CD4-positive, alpha-beta T cell treated with Interleukin-6 at 100 ng/mL for 8 hours (primary cell): ENCODE data around the gene RANGAP1.

Experiments
- DNase-seq: peaks from one replicate; pipeline ENCODE4 v3.0.0-alpha.2; 2020; ENCODE audit warnings: mixed read lengths, low spot score

RANGAP1 gene

GRCh38 chr22:41257696-41258095 is 28.3 kb downstream of the RANGAP1 start:
- DNase-seq, result no peak

DNA sequence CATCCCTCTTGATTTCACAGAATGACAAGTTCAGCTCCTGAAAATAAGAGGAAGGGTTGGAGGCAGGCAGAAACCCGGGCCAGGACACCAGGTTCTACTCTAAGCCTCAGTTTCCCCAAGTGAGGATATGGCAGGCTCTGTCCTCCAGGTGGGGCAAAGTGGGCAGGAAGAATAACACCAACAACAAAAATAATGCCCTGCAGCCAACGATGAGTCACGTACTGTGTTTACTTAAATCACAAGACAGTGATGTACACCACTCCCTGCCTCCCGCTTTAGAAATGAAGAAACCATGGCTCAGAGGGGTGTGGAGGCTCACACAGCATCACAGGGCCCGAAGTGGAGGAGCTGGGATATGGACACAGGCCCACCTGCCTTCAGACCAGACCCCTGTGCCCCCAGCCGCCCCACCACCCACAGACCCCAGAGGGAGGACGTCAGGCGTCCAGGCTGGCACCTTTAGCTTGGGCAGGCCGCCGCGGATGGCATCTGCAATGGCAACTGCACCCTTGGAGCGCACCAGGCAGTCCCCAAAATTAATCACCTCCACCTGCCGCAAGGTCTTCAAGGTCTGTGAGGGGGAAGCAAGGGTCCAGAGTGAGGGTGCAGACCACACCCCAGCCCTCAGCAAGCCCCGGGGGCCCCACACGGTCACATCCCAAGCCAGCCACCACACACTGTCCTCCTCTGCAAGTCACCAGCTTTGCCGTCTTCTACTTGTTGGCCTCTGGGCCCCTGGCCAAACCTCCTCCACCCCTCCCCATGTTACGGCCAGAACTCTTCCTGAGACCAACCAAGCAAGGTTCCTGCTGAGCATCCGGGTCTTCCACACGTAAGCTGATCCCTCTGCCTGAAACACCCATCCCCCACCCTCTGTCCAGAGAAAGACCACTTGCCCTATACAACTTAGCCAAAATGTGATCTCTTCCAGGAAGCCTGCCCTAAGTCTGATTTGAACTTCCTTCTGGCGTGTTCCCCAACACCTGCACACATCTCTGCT is 29.4 kb downstream of the RANGAP1 start:
- no peak for DNase-seq

GRCh38 chr22:41254230-41254629 is 31.8 kb downstream of the RANGAP1 start:
- no peak for DNase-seq

DNA sequence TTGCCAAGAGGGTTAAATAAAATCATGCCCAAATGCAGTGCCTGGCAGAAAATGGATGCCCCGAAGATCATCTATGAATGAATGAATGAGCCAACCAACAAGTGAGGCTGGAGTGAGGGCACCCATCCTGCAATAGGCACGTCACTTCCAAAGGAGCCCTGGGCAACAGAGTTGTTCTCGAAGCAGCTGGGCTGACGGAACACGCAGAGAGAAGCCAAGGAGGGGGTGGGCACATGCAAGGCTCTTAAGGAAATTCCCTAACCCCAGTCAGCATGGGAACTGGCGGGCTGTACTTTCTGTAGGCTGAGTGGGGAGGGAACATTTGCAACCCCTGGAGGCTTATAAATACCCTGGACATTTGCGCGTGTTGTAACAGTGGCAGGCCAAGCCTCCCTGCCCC is 33.6 kb downstream of the RANGAP1 start:
- DNase-seq, result no peak

DNA sequence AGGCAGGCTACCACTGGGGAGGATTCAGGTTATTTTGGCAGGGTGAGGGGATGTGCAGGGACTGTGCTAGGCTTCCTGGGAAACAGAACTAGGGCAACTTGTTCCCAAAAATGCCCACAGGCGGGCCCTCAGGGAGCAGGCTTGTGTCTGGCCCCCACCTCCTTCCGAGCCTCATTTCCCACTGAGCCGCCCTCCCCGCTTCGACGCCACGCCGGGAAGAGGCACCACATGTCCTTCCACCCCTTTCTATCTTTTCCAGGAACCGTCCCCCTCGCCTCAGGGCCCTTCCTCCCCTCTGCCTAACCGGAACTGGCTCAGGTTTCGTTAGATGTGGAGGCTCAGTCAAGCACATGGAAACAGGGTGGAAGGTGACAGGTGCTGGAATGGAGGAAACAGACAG is 35.9 kb downstream of the RANGAP1 start:
- no peak for DNase-seq

DNA sequence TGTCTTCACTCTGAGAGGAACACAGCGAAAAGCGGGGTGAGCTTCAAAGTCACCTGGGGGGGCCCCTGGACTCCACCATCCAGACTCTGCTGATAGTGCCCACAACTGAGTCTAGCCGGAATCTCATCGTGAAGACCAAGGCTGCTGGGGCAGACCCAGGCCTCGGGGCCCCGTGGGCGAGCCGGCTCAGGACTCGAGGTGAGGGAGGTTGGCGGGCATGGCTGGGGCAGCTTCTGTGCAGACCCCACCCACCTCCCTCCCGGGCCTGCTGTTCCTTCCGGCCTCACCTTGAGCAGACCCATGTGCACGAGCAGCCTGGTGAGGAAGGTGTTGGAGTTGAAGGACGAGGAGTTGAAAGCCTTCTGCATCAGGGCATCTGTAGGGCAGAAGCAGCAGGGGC is 36.5 kb downstream of the RANGAP1 start:
- no peak for DNase-seq

GRCh38 chr22:41248758-41249157 is 37.2 kb downstream of the RANGAP1 start:
- DNase-seq, result no peak

DNA sequence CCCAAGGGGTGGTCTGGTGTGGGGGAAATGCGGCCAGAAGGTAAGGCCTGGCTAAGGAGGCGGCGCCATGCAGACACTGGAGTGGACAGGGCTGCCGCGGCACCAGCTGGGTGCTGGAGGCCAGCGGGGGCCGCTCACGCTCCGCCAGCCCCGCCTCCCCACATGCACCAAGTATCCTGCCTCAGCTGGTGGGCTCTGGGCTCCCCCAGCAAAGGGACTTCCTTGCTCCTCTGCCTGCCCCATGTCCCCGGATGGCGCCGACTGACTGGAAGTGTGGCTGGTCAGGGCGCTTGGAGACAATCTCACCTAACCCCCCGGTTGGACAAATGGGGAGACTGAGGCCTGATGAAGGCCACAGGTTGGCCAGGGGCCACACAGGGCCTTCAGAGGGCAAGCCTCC is 37.7 kb downstream of the RANGAP1 start:
- no peak for DNase-seq

DNA sequence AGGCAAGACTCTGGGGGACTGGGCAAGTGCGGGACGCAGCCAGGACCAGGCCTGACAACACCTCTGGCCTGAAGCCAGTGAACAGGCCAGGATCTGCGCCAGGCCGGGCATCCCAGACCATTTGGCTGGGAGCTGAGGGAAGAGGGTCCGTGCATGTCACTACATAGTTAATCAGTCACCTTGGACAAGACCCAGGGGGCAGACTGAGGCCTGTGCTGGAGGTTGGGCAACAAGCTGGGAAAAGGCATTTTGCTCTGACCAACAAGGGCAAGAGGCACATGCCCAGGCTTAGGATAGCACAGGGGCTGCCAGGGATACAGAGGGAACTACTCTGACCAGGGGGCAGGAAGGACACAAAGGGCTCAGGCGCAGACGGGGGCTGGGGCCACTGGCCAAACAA is 38.3 kb downstream of the RANGAP1 start:
- DNase-seq, result no peak

- no peak for DNase-seq
Measured at GRCh38 chr22:41245917-41246499, 40.0 kb downstream of the RANGAP1 start.

GRCh38 chr22:41243361-41243760 is 42.6 kb downstream of the RANGAP1 start:
- DNase-seq, result no peak

GRCh38 chr22:41242396-41243117 is 43.4 kb downstream of the RANGAP1 start:
- no peak for DNase-seq

DNA sequence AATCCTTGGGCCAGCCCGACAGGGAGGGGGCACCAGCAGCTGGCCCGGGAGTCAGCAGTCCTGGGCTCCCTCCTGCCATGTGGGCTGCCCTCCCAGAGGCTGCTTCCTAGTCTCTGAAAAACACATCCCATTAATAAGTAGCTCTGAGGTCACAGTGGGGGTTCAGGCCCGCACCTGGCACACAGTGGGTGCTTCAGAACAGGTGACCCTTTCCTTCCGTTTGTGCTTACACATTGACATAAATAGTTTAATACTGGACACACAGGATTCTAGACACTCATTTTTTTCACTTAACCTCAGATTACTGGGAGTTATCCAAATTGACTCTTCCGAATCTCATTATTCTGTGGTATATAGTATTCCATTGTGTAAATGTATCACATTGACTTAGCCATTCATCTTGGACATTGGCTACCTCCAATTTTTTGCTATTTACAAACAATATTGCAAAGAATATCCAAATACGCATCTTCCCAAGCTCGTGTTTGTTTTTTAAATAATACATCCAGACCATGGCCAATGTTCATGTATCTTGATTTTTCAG is 44.8 kb downstream of the RANGAP1 start:
- no peak for DNase-seq

GRCh38 chr22:41240377-41241132 is 45.4 kb downstream of the RANGAP1 start, which contains the start of gene CHADL:
Gene CHADL (minus strand): TSS chr22:41240931. CDS start chr22:41240881, 50 bp downstream.
- no peak for DNase-seq

GRCh38 chr22:41239443-41240128 is 46.4 kb downstream of the RANGAP1 start:
- no peak for DNase-seq

DNA sequence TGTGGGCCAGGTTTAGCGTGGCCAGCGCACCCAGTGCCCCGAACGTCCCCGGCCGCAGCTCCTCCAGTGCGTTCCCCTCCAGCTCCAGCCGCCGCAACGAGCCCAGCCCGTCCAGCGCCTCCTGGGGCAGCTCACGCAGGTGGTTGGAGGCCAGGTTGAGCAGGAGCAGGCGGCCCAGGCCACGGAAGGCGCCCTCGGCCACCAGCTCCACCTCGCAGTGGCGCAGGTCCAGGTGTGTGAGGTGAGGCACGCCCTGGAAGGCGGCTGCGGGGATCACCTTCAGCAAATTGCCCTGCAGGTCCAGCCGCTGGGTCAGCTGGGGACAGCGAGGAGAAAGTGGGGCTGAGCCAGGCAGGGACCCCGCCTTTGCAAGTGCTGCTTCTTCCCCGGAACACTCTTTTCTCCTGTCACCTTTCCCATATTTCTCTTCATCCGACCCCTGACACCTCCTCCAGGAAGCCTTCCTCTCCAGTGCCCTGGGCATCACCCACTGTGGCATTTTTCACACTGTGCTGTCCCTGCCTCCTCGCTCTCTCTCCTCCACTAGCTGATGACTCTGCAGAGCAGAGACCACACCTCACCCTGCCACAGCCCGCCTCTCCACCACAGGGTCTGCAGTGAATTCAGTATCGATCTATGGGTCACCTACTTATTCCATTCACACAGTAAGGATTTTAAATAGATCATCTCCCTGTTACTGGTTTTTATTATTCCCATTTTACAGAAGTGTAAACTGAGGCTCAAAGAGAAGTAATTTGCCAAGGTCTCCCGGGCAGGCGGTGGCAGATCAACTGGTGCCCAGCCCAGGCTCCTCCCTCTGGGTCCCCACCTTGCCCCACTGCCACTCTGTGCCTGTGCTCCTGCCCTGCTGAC is 47.2 kb downstream of the RANGAP1 start:
- no peak for DNase-seq

- peak; percentile 86 for DNase-seq
Measured at GRCh38 chr22:41237707-41238569, 48.0 kb downstream of the RANGAP1 start.

DNA sequence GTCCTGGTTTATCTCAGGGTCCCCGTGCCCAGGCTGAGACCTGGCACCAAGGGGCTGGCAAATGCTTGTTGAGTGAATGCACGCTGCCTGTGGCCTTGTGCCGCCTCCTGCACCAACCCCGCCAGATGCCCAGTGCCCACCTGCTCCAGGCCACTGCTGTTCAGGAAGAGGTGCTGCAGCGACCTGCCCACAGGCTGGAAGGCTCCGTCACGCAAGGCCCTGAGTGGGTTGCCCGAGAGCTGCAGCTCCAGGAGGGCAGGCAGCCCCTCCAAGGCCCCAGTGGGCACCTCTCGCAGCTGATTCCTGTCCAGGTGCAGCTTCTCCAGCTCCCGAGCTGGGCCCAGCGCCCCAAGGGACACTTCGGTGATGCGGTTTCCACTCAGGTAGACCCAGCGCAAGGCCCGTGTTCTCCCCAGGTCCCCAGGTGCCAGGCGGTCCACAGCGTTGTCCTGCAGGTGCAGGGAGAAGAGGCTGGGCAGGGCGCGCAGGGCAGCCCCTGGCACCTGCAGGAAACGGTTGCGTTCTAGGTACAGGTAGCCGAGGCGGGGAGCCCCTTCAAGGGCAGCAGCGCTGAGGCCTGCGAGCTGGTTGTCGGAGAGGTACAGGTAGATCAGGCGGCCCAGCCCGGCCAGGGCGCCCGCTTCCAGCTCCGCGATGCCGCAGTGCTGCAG is 48.8 kb downstream of the RANGAP1 start:
- DNase-seq, result no peak
